Muscle layer of duodenum (tissue), 2 donors: ENCODE measurements around the gene MAML2.
A peak's percentile ranks its signal among the peaks of the same experiment; 100 is the strongest.

ENCODE experiments used
- H3K27ac ChIP-seq: one replicate; pipeline ENCODE4 v1.7.0; 2013; ENCODE audit warnings: mild to moderate bottlenecking, low read length
- H3K27me3 ChIP-seq: one replicate; pipeline ENCODE4 v1.7.0; 2013; ENCODE audit warnings: low read depth, mild to moderate bottlenecking, control low read depth, low read length
- H3K36me3 ChIP-seq, 2 donors: one replicate each; pipeline ENCODE4 v1.7.0; 2013; ENCODE audit warnings: low read length in 2 of 2, control low read depth in 1 of 2, mild to moderate bottlenecking in 1 of 2; ENCODE audit not compliant: insufficient read depth in 2 of 2, control insufficient read depth in 1 of 2
- H3K4me1 ChIP-seq, 2 donors: one replicate each; pipeline ENCODE4 v1.7.0; 2013; ENCODE audit warnings: low read length in 2 of 2, mild to moderate bottlenecking in 2 of 2, control low read depth in 1 of 2, moderate library complexity in 1 of 2; ENCODE audit not compliant: insufficient read depth in 2 of 2, control insufficient read depth in 1 of 2
- H3K4me3 ChIP-seq, 2 donors: one replicate each; pipeline ENCODE4 v1.7.0; 2013; ENCODE audit warnings: low read length in 2 of 2, low read depth in 1 of 2, mild to moderate bottlenecking in 1 of 2
- H3K9me3 ChIP-seq, 2 donors: one replicate each; pipeline ENCODE4 v1.7.0; 2013; ENCODE audit warnings: low read length in 2 of 2, control low read depth in 1 of 2, mild to moderate bottlenecking in 1 of 2; ENCODE audit not compliant: control insufficient read depth in 1 of 2
- donor health status: healthy.

Gene MAML2

DNA sequence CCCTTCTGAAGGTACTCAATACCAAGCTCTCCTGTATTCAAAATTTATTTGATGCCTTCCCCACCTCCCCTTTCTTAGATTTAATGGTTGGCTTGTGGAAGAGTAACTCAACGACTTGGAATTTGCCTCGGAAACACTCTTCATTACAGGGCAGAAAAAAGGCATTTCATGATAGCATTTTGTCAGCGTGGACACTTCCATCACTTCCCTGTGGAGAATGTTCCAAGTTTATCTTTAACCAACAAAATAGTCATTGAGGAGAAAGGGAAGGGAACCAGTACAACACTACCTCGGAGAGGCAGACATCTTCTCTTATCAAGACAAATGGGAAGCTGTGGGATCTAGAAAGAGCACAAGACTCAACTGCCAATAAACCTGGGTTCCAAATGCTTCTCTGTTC, 241.8 kb downstream of the MAML2 start:
- no peaks in the 10 kb centered on the region for H3K27me3 ChIP-seq
- peaks cover 0 to 13% of the 10 kb centered on the region in 2 donors for H3K4me1 ChIP-seq
- no peak overlapping the region for H3K4me3 ChIP-seq
- H3K36me3 ChIP-seq = peaks cover 0 to 8% of the 10 kb centered on the region in 2 donors
- H3K27ac ChIP-seq = no peak overlapping the region
- no peaks in the 10 kb centered on the region for H3K9me3 ChIP-seq

DNA sequence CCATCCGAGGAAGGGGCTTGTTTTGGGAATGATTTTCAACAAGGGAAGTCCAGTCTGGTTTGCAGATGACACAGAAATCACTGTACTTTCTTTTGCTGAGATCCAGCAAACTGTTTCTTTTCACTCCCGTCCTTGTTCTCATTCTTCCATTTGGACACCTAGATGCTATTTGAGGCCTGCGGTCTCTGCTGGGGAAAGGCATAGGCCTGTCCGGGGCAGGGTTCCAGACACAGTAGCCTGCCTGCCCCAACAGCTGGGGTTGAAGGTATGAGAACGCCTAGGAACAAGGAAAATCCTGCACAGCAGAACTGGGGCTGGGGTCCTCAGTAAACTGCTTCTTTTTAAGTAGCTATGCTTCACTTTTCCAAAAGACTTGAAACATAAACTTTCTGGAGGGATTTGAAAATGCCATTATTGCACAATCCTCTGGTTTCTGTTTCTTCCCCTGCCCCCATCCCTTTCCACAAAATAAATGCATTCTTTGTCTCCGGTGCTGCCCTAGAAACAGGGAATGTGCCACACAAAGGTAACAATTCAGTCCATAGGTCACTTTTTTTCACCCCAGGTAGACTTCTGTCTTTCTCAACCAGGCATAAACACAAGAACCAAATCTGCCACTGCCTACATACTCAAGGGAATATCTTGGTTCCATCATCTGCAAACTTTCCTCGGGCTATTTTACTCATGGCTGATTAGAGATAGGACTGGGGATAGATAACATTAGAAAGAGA, 244.3 kb downstream of the MAML2 start:
- Histone ChIP-seq H3K9me3 (no peaks in the 10 kb centered on the region), H3K4me3 (no peak overlapping the region), H3K27ac (peak overlapping the region; percentile 59), H3K4me1 (no peaks in the 10 kb centered on the region), H3K27me3 (no peaks in the 10 kb centered on the region), H3K36me3 (peaks cover 0 to 8% of the 10 kb centered on the region in 2 donors)

DNA sequence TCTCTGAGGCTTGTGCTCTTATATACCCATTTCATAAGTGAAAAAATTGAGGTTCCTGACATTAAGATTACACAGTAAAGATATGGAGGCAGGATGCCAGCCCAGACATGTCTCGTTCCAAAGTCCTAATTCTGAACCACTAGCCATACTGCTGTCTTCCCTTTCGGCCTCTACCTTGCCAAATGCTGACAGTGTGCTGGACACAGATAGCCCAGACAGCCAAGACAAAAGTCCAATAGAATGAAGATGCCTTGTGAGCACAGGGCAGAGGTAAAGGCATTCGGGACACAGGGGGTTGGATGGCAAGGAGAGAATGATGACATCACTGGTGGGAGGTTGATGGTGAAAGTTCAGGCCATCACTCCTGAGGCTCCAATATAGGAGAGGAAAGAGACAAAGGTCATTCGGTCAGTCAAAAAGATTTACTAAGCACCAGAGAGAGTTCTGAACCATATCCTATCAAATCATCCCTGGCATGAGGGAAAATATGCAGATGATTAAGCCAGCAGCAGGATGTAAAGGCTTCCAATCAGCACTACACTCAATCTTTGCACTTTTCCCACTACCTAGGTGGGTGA, 245.1 kb downstream of the MAML2 start:
- Histone ChIP-seq H3K36me3 (peaks cover 3 to 8% of the 10 kb centered on the region in 2 donors), H3K4me3 (no peak overlapping the region), H3K27ac (peak overlapping the region; percentile 59), H3K9me3 (no peaks in the 10 kb centered on the region), H3K27me3 (no peaks in the 10 kb centered on the region), H3K4me1 (no peaks in the 10 kb centered on the region)

DNA sequence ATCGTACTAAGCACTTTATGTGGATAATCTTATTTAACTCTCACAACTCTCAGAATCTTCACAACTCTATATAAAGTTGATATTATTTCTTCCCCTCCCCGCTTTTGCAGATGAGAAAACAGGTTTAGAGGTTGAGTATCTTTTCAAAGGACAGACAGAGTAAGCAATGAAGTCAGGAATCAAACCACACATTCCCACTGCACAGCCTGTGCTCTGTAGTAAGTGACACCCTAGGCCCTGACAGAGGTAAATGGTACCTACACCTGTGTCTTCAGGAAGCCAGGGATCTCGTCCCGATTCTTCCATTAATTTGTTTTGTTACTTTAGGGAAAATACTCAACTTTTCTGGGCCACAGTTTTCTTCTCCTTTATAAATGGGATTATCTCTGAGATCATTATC, 246.6 kb downstream of the MAML2 start:
- Histone ChIP-seq H3K9me3 (no peaks in the 10 kb centered on the region), H3K4me1 (no peaks in the 10 kb centered on the region), H3K27me3 (no peaks in the 10 kb centered on the region), H3K36me3 (peaks cover 5 to 8% of the 10 kb centered on the region in 2 donors), H3K4me3 (no peak overlapping the region), H3K27ac (no peak overlapping the region)

DNA sequence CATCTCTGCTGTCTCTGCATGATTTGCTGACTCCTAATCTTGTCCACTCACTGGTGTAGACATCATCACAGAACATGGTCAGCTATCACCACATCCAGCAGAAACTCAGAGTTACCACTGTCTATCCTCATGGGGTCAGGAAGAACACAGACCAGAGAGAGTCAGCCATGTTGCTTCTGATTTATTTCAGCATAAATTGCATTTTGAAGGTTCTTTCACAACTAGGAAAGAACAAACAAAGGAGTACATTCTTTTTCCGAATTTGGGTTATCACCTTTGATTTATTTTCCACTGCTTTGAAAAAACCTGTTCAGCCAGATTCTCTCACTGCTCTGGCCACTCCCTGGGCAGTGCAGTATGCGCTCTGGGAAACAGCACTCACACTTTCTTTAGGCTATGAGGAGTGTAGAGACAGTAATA, 247.1 kb downstream of the MAML2 start:
- no peak overlapping the region for H3K4me3 ChIP-seq
- no peak overlapping the region for H3K27ac ChIP-seq
- H3K27me3 ChIP-seq = no peaks in the 10 kb centered on the region
- H3K4me1 ChIP-seq = no peaks in the 10 kb centered on the region
- no peaks in the 10 kb centered on the region for H3K9me3 ChIP-seq
- peaks cover 5 to 8% of the 10 kb centered on the region in 2 donors for H3K36me3 ChIP-seq

DNA sequence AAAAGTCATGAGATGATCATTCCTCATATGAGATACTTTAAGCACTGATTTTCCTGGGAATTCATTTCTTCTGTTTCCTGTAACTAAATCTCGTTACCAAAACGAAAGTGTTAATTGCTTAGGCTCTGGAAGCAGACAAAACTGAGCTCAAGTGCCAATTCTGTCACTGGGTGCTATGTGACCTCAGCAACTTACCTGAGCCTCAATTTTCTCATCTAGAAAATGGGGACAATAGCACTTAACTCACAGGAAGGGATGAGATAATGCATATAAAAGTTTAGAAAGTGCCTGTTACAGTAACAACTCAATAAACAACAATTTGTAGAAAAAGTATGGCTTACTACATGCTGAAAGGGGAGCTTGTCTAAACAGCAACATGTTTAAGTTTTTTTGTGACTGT, 248.8 kb downstream of the MAML2 start:
- H3K36me3 ChIP-seq = peaks cover 5 to 6% of the 10 kb centered on the region in 2 donors
- no peaks in the 10 kb centered on the region for H3K27me3 ChIP-seq
- peaks cover 0 to 5% of the 10 kb centered on the region in 2 donors for H3K4me1 ChIP-seq
- no peak overlapping the region for H3K27ac ChIP-seq
- no peak overlapping the region for H3K4me3 ChIP-seq
- H3K9me3 ChIP-seq = no peaks in the 10 kb centered on the region

DNA sequence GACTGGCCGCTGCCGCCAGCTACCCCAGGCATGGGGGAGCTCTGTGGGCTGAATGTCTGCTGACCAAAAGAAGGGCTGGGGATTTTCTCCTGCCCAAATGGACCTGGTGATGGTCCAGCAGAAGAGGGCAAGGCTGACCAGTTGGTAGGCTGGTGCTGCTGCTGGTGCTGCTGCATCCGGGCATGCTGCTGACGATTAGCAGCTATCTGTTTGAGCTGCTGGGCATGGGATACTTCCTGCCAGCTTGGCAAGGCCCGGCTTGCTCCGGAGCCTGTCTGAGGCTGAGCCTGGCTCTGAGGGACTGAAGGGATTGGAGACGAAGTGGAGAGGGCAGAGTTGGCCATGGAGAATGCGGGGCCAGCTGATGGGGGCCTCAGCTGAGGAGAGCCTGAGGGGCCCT, 250.5 kb downstream of the MAML2 start:
- no peaks in the 10 kb centered on the region for H3K9me3 ChIP-seq
- H3K36me3 ChIP-seq = peaks cover 0 to 5% of the 10 kb centered on the region in 2 donors
- no peaks in the 10 kb centered on the region for H3K27me3 ChIP-seq
- H3K4me3 ChIP-seq = no peak overlapping the region
- H3K27ac ChIP-seq = no peak overlapping the region
- peaks cover 0 to 9% of the 10 kb centered on the region in 2 donors for H3K4me1 ChIP-seq

DNA sequence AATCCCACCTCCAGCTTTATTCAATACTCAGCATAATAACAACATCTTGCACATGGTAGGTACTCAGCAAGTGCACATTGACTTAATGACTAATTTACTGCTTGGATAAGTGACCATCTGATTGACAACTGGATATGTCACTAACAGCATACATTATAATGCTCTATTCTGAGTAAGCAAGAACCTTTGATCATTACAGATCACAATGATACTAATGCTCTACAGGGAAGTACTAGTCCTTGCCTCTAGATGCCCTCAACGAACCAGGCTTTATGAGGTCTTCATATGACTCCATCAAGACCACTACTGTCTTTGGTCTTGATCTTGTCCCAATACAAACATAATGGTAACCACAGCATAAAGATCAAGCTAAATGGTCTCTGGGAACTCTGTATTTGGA, 251.5 kb downstream of the MAML2 start:
- Histone ChIP-seq H3K4me3 (no peak overlapping the region), H3K36me3 (peaks cover 0 to 5% of the 10 kb centered on the region in 2 donors), H3K27me3 (no peaks in the 10 kb centered on the region), H3K9me3 (no peaks in the 10 kb centered on the region), H3K4me1 (peaks cover 0 to 9% of the 10 kb centered on the region in 2 donors), H3K27ac (no peak overlapping the region)

DNA sequence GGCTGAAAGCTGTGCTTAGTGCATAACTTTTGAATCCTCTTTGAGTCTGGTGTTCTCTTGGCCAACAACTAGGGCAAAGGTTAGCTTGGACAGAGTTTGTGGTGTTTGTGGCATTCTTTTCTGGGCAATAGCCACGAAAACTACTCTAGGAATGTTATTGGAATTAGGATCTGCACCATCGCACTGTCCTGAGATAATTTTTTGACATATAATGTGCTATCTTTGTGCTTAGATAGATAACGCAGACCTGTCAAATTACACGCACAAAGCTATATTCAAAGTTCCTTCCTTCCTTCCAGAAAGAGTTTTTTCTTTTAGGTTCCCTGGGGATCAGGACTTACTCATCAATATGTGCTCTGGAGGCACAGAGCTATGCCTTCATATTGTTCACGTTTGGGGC, 252.3 kb downstream of the MAML2 start:
- H3K36me3 ChIP-seq = peaks cover 0 to 5% of the 10 kb centered on the region in 2 donors
- no peak overlapping the region for H3K27ac ChIP-seq
- H3K9me3 ChIP-seq = no peaks in the 10 kb centered on the region
- peaks cover 0 to 9% of the 10 kb centered on the region in 2 donors for H3K4me1 ChIP-seq
- no peak overlapping the region for H3K4me3 ChIP-seq
- H3K27me3 ChIP-seq = no peaks in the 10 kb centered on the region

DNA sequence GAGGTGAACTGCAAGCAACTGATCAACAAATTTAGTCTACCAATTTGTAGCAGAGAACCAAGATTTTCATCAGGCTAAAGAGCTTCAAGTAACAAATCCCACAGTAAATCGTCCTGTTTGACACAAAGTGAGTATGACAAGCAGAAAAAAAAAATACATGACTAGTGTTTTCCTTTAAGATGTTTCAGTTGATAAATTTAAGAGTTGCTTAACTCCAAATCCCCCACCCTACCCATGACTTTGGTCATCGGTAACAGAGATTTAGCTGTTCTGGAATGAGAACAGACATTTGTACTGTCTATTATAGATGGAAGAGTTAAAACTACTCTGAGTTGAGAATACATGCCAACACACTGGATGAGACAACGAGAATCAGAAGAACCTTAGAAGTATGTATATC, 254.1 kb downstream of the MAML2 start:
- Histone ChIP-seq H3K36me3 (peaks cover 0 to 5% of the 10 kb centered on the region in 2 donors), H3K4me3 (no peak overlapping the region), H3K9me3 (no peaks in the 10 kb centered on the region), H3K27ac (no peak overlapping the region), H3K27me3 (no peaks in the 10 kb centered on the region), H3K4me1 (peaks cover 0 to 9% of the 10 kb centered on the region in 2 donors)

DNA sequence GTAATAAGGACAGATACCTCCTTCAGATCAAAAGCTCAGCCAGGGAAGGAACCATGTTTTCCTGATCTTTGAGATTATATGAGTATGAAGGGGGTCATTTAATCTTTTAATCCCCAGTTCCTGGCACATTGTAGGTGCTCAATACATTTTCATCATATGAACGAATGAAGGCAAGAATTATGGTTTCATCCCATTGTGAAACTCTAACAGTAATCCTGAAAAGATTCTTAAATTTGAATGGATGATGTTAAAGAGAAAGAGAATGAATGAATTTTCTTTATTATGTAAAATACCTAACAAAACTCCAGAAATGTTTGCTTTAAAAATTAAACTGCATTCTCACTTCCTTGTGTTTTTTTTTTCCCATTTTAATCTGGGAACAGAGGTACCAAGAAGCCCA, 256.9 kb downstream of the MAML2 start:
- Histone ChIP-seq H3K9me3 (no peaks in the 10 kb centered on the region), H3K4me3 (no peak overlapping the region), H3K27ac (no peak overlapping the region), H3K4me1 (peaks cover 0 to 9% of the 10 kb centered on the region in 2 donors), H3K36me3 (no peaks in the 10 kb centered on the region), H3K27me3 (no peaks in the 10 kb centered on the region)
